Spinal cord (tissue), 10 donors: ENCODE results near the gene KCNJ13. TPM values are rescaled to one million over a fixed set of nuclear protein-coding genes. Genes with fewer than 3 reads are reported as not detected.

Experiments used
- DNase-seq, 6 donors: peaks; one replicate each; pipeline versions ENCODE4 v3.0.0 to v3.0.0-alpha.2; 2013 to 2015; ENCODE audit warnings: low spot score in 6 of 6, low read depth in 4 of 6
- H3K27ac ChIP-seq: one replicate; pipeline ENCODE4 v1.5.1; 2013; ENCODE audit warnings: low read depth, low read length, control low read depth
- H3K27me3 ChIP-seq: one replicate; pipeline ENCODE4 v1.6.1; 2013; ENCODE audit warnings: low read length; ENCODE audit not compliant: control insufficient read depth, insufficient read depth
- H3K36me3 ChIP-seq: one replicate; pipeline ENCODE4 v1.6.1; 2013; ENCODE audit warnings: low read length; ENCODE audit not compliant: control insufficient read depth, insufficient read depth
- H3K4me1 ChIP-seq: one replicate; pipeline ENCODE4 v1.6.1; 2013; ENCODE audit warnings: low read length; ENCODE audit not compliant: control insufficient read depth, insufficient read depth
- H3K4me3 ChIP-seq: one replicate; pipeline ENCODE4 v1.5.1; 2013; ENCODE audit warnings: low read depth, low read length, control low read depth
- H3K9me3 ChIP-seq: one replicate; pipeline ENCODE4 v1.6.1; 2013; ENCODE audit warnings: low read length; ENCODE audit not compliant: control insufficient read depth, insufficient read depth
- WGBS: methylation state at CpG from one replicate; pipeline ENCODE4 v1.1.5; 2013; ENCODE audit warnings: missing lambda C conversion rate; ENCODE audit not compliant: insufficient coverage; 5-methylcytosine and 5-hydroxymethylcytosine counted together
- polyA plus RNA-seq, 2 donors: library from polyadenylated mRNA; unstranded; fragments of 120-200 nt; gene quantifications; one replicate each; pipeline ENCODE4 v1.2.1, GENCODE V29; 2013; ENCODE audit not compliant: insufficient read length in 2 of 2
- total RNA-seq, 2 donors: library from RNA; depleted of rRNA in 1 of 2; stranded (reverse); fragments of 120-200 nt in 1 of 2; fragments of >200 nt in 1 of 2; gene quantifications; one replicate each; pipeline versions ENCODE4 v1.2.3 to v1.2.4, GENCODE V29; 2013 to 2014
- donor health status: healthy.

The KCNJ13 gene
- total and polyA plus RNA-seq, 4 donors = 0.24 to 94.8 (median 9.3) TPM

DNA sequence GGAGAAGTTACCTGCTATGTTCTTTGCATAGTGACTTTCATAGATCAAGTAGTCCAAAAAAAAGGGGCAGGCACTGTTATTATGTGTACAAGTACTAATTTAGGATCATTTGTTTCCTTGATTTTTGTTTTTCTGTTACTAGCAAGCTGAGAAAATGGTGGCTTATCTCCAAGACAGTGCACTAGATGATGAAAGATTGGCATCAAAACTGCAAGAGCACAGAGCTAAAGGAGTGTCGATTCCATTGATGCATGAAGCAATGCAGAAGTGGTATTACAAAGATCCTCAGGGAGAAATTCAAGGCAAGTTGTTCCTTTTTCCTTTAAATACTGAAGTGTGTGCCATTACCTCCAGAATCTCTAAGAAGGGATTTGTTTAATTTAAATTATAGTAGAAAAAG is 19.6 kb upstream of the KCNJ13 start:
- WGBS = no CpG with 5 or more reads among the region's 1 CpG
- no peaks in the 10 kb centered on the region for H3K27me3 ChIP-seq
- no peaks in the 10 kb centered on the region for H3K9me3 ChIP-seq
- no peak overlapping the region for H3K4me3 ChIP-seq
- peak in 3 of 6 donors; percentile 4 to 49 (median 5) for DNase-seq
- H3K27ac ChIP-seq = no peak overlapping the region
- no peaks in the 10 kb centered on the region for H3K4me1 ChIP-seq
- peaks cover 33% of the 10 kb centered on the region for H3K36me3 ChIP-seq

DNA sequence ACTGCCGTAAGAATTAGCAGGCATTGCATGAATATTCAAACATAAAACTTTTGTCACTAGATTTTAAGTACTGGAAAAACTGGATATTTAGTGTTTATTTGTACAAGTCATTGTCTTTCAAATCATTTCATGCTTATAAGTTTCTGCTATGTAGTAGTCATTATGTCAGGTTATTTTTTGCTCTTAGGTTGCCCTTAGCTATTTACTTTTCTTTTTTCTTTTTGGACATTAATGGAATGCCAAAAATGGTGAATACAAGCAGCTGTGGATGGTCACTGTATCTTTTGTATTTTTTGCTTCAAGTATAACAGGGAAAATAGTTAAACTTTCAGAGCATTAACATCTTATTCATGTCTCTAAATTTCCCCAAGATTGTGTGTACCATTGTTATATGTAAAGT is 18.6 kb upstream of the KCNJ13 start:
- H3K4me3 ChIP-seq = no peak overlapping the region
- peaks cover 31% of the 10 kb centered on the region for H3K36me3 ChIP-seq
- WGBS = no CpG with 5 or more reads among the region's 1 CpG
- H3K4me1 ChIP-seq = no peaks in the 10 kb centered on the region
- H3K27me3 ChIP-seq = no peaks in the 10 kb centered on the region
- no peak for DNase-seq
- no peaks in the 10 kb centered on the region for H3K9me3 ChIP-seq
- no peak overlapping the region for H3K27ac ChIP-seq

- no peak overlapping the region for H3K4me3 ChIP-seq
- H3K9me3 ChIP-seq = no peaks in the 10 kb centered on the region
- H3K36me3 ChIP-seq = peaks cover 31% of the 10 kb centered on the region
- H3K27ac ChIP-seq = no peak overlapping the region
- WGBS = 69% methylated on average over 4 of the region's 4 CpGs
- H3K27me3 ChIP-seq = no peaks in the 10 kb centered on the region
- no peaks in the 10 kb centered on the region for H3K4me1 ChIP-seq
- no peak for DNase-seq
Measured at GRCh38 chr2:232793271-232793670, 16.9 kb upstream of the KCNJ13 start.

DNA sequence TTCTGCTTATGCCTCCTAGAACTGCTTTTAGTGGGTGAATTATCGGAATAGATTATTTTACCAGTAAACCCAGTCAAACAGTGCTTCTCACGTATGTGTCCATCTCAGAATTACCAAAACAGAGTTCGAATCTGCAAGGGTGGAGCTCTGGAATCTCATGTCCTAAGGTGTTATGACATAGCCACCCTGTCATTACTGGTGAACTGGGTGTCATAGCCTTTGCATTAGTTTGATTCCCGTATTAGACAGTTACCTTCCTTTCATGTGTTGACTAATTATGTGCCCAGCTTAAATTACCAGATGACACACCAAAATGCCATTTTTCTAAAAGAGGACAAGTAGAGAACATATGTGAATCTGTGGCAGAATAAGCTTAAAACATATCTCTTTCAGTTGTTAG is 15.2 kb upstream of the KCNJ13 start:
- H3K27me3 ChIP-seq = no peaks in the 10 kb centered on the region
- H3K4me3 ChIP-seq = no peak overlapping the region
- 96% methylated on average over 3 of the region's 4 CpGs for WGBS
- no peak for DNase-seq
- no peak overlapping the region for H3K27ac ChIP-seq
- H3K9me3 ChIP-seq = no peaks in the 10 kb centered on the region
- H3K36me3 ChIP-seq = peaks cover 23% of the 10 kb centered on the region
- no peaks in the 10 kb centered on the region for H3K4me1 ChIP-seq

GRCh38 chr2:232789082-232789481 is 12.7 kb upstream of the KCNJ13 start:
- H3K36me3 ChIP-seq = peaks cover 17% of the 10 kb centered on the region
- 100% methylated on average over 3 of the region's 4 CpGs for WGBS
- H3K27ac ChIP-seq = no peak overlapping the region
- no peak for DNase-seq
- H3K4me3 ChIP-seq = no peak overlapping the region
- no peaks in the 10 kb centered on the region for H3K9me3 ChIP-seq
- no peaks in the 10 kb centered on the region for H3K4me1 ChIP-seq
- H3K27me3 ChIP-seq = no peaks in the 10 kb centered on the region

DNA sequence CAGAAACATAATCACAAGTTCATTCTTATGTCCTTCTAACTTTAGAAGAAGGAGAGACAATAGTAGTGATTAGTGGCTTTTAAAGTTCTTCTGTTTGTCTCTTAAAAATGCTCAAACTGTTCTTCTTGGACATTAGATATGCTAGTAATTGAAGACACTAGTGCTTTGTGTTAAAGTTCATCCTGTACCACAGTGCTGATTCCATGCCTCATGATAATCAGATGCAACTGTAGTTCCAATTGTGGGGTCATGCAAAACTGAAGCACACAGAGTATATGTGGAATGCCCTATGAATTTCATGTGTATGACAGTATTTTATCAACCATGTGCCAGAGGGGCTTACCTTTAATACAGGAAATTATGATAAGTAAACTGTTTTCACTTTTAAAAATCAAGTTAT is 11.4 kb upstream of the KCNJ13 start:
- Histone ChIP-seq H3K27ac (no peak overlapping the region), H3K27me3 (no peaks in the 10 kb centered on the region), H3K36me3 (peaks cover 9% of the 10 kb centered on the region), H3K9me3 (no peaks in the 10 kb centered on the region), H3K4me3 (no peak overlapping the region), H3K4me1 (no peaks in the 10 kb centered on the region)
- DNase-seq = no peak

DNA sequence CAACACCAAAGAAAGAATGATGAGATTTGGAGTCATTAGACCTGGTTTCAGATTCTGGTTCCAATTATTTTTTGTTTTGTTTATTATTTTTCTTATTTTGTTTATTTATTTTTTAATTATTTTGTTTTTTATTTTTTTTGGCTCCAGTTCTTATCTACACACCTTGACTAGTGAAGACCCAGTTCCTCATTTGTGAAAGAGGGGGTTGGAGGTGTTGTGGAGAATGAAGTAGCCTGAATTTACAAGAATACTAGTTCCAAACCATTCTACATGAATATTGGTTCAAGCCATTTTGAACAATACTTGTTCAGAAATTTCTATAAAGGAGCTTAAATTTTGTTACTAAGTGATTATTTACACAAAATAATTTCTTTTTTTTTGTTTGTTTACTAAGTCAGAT is 6.9 kb upstream of the KCNJ13 start:
- Histone ChIP-seq H3K36me3 (no peaks in the 10 kb centered on the region), H3K27ac (no peak overlapping the region), H3K27me3 (no peaks in the 10 kb centered on the region), H3K9me3 (no peaks in the 10 kb centered on the region), H3K4me1 (no peaks in the 10 kb centered on the region), H3K4me3 (no peak overlapping the region)
- no peak for DNase-seq

DNA sequence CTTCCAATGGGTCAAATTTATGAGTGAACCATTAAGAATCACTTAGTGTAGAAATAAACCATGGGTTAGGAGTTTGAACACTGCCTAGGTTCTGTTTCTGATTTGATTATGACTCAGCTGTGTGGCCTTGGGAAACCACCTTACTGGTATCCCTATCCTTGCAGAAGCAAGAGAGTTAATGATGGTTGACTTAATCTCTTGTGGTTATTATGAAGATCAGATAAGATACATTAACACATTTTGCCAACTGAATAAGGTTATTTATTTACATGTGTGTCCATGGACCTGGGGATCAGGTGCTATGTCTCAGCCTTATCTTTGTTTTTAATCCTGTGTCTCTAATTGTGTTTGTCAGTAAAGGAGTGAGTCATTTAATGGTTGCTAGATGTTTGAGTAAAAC is 5.4 kb upstream of the KCNJ13 start:
- Histone ChIP-seq H3K36me3 (no peaks in the 10 kb centered on the region), H3K4me1 (no peaks in the 10 kb centered on the region), H3K27ac (no peak overlapping the region), H3K27me3 (no peaks in the 10 kb centered on the region), H3K9me3 (no peaks in the 10 kb centered on the region), H3K4me3 (no peak overlapping the region)
- no peak for DNase-seq

- H3K27ac ChIP-seq = no peak overlapping the region
- no peak overlapping the region for H3K4me3 ChIP-seq
- no peaks in the 10 kb centered on the region for H3K36me3 ChIP-seq
- no CpG with 5 or more reads among the region's 1 CpG for WGBS
- H3K9me3 ChIP-seq = no peaks in the 10 kb centered on the region
- H3K27me3 ChIP-seq = no peaks in the 10 kb centered on the region
- no peaks in the 10 kb centered on the region for H3K4me1 ChIP-seq
- DNase-seq = peak in 2 of 6 donors; percentile 2 to 68
Measured at GRCh38 chr2:232779934-232780333, 3.6 kb upstream of the KCNJ13 start.

GRCh38 chr2:232779465-232779864 is 3.1 kb upstream of the KCNJ13 start:
- Histone ChIP-seq H3K36me3 (no peaks in the 10 kb centered on the region), H3K27me3 (no peaks in the 10 kb centered on the region), H3K27ac (no peak overlapping the region), H3K9me3 (no peaks in the 10 kb centered on the region), H3K4me3 (no peak overlapping the region), H3K4me1 (no peaks in the 10 kb centered on the region)
- no CpG with 5 or more reads among the region's 3 CpGs for WGBS
- peak in 1 of 6 donors; percentile 8 for DNase-seq
